T-helper 2 cell treated with Interferon-gamma antibody and Interleukin-4, amounts not matched to agents 5 μg/mL and 100 μg/mL, for 36 hours (primary cell): Measurements from ENCODE around the gene KLK4.
A peak's percentile ranks its signal among the peaks of the same experiment; 100 is the strongest.

ENCODE experiments used
- DNase-seq: peaks from one replicate; pipeline ENCODE4 v3.0.0; 2021; ENCODE audit warnings: low spot score
- H3K27ac Mint-ChIP-seq: one replicate; pipeline ENCODE4 v1.8.0; 2021; ENCODE audit warnings: mild to moderate bottlenecking, mixed read lengths
- H3K27me3 Mint-ChIP-seq: one replicate; pipeline ENCODE4 v1.8.0; 2021; ENCODE audit warnings: low read depth, mixed read lengths
- H3K36me3 Mint-ChIP-seq: one replicate; pipeline ENCODE4 v1.8.0; 2021; ENCODE audit warnings: low read depth, mixed read lengths
- H3K4me1 Mint-ChIP-seq: one replicate; pipeline ENCODE4 v1.8.0; 2021; ENCODE audit warnings: low read depth, mixed read lengths
- H3K4me3 Mint-ChIP-seq: one replicate; pipeline ENCODE4 v1.8.0; 2022; ENCODE audit warnings: mild to moderate bottlenecking, moderate library complexity, mixed read lengths
- H3K9me3 Mint-ChIP-seq: one replicate; pipeline ENCODE4 v1.8.0; 2021; ENCODE audit warnings: mixed read lengths

The KLK4 gene

GRCh38 chr19:50928831-50929230 lies 17.6 kb upstream of the KLK4 start:
- Mint-ChIP-seq H3K36me3 (no peaks in the 10 kb centered on the region), H3K27ac (no peak overlapping the region), H3K4me1 (peaks cover 3% of the 10 kb centered on the region), H3K9me3 (no peaks in the 10 kb centered on the region), H3K4me3 (no peak overlapping the region), H3K27me3 (peaks cover 15% of the 10 kb centered on the region)
- no peak for DNase-seq

GRCh38 chr19:50926144-50926543 lies 14.9 kb upstream of the KLK4 start:
- Mint-ChIP-seq H3K36me3 (no peaks in the 10 kb centered on the region), H3K27me3 (peaks cover 19% of the 10 kb centered on the region), H3K4me1 (peaks cover 12% of the 10 kb centered on the region), H3K27ac (no peak overlapping the region), H3K4me3 (no peak overlapping the region), H3K9me3 (no peaks in the 10 kb centered on the region)
- no peak for DNase-seq

- H3K4me3 Mint-ChIP-seq: no peak overlapping the region
- no peak overlapping the region for H3K27ac Mint-ChIP-seq
- no peak for DNase-seq
- H3K36me3 Mint-ChIP-seq: no peaks in the 10 kb centered on the region
- no peaks in the 10 kb centered on the region for H3K9me3 Mint-ChIP-seq
- peaks cover 16% of the 10 kb centered on the region for H3K27me3 Mint-ChIP-seq
- H3K4me1 Mint-ChIP-seq: peaks cover 11% of the 10 kb centered on the region
These were observed 14.5 kb upstream of the KLK4 start for GRCh38 chr19:50925734-50926133.

GRCh38 chr19:50924586-50924985 lies 13.4 kb upstream of the KLK4 start:
- peaks cover 13% of the 10 kb centered on the region for H3K27me3 Mint-ChIP-seq
- H3K9me3 Mint-ChIP-seq: no peaks in the 10 kb centered on the region
- H3K27ac Mint-ChIP-seq: no peak overlapping the region
- peaks cover 9% of the 10 kb centered on the region for H3K4me1 Mint-ChIP-seq
- no peak for DNase-seq
- no peaks in the 10 kb centered on the region for H3K36me3 Mint-ChIP-seq
- H3K4me3 Mint-ChIP-seq: no peak overlapping the region

- Mint-ChIP-seq H3K4me3 (no peak overlapping the region), H3K4me1 (peaks cover 9% of the 10 kb centered on the region), H3K27ac (no peak overlapping the region), H3K9me3 (no peaks in the 10 kb centered on the region), H3K27me3 (peaks cover 15% of the 10 kb centered on the region), H3K36me3 (no peaks in the 10 kb centered on the region)
- DNase-seq: peak; percentile 74
These were observed 11.2 kb upstream of the KLK4 start for GRCh38 chr19:50922317-50922853.

GRCh38 chr19:50921426-50922316 lies 10.5 kb upstream of the KLK4 start:
- Mint-ChIP-seq H3K4me3 (no peak overlapping the region), H3K27ac (no peak overlapping the region), H3K9me3 (no peaks in the 10 kb centered on the region), H3K27me3 (peaks cover 18% of the 10 kb centered on the region), H3K36me3 (no peaks in the 10 kb centered on the region), H3K4me1 (peaks cover 9% of the 10 kb centered on the region)
- no peak for DNase-seq

- no peak overlapping the region for H3K4me3 Mint-ChIP-seq
- no peaks in the 10 kb centered on the region for H3K9me3 Mint-ChIP-seq
- H3K27me3 Mint-ChIP-seq: peaks cover 9% of the 10 kb centered on the region
- no peaks in the 10 kb centered on the region for H3K4me1 Mint-ChIP-seq
- no peaks in the 10 kb centered on the region for H3K36me3 Mint-ChIP-seq
- no peak overlapping the region for H3K27ac Mint-ChIP-seq
- no peak for DNase-seq
These were observed 4.9 kb upstream of the KLK4 start for GRCh38 chr19:50916069-50916468.

- Mint-ChIP-seq H3K27me3 (peaks cover 32% of the 10 kb centered on the region), H3K4me1 (peaks cover 5% of the 10 kb centered on the region), H3K4me3 (no peak overlapping the region), H3K36me3 (no peaks in the 10 kb centered on the region), H3K9me3 (no peaks in the 10 kb centered on the region), H3K27ac (no peak overlapping the region)
- DNase-seq: peak; percentile 56
These were observed 1.8 kb upstream of the KLK4 start for GRCh38 chr19:50912727-50913716.

GRCh38 chr19:50912102-50912599 lies 956 bp upstream of the KLK4 start:
- H3K27me3 Mint-ChIP-seq: peaks cover 33% of the 10 kb centered on the region
- H3K4me3 Mint-ChIP-seq: no peak overlapping the region
- peaks cover 5% of the 10 kb centered on the region for H3K4me1 Mint-ChIP-seq

GRCh38 chr19:50910722-50911121 lies 473 bp downstream of the KLK4 start:
- Mint-ChIP-seq H3K9me3 (no peaks in the 10 kb centered on the region), H3K27me3 (peaks cover 30% of the 10 kb centered on the region), H3K27ac (no peak overlapping the region), H3K4me1 (peaks cover 5% of the 10 kb centered on the region), H3K36me3 (no peaks in the 10 kb centered on the region), H3K4me3 (no peak overlapping the region)
- no peak for DNase-seq

More at GRCh38 chr19:50912102-50912599, 956 bp upstream of the KLK4 start:
- Mint-ChIP-seq H3K27ac (no peak overlapping the region), H3K9me3 (no peaks in the 10 kb centered on the region), H3K36me3 (no peaks in the 10 kb centered on the region)
- DNase-seq: no peak

- no peaks in the 10 kb centered on the region for H3K9me3 Mint-ChIP-seq
- peaks cover 5% of the 10 kb centered on the region for H3K4me1 Mint-ChIP-seq
These were observed 1.7 kb downstream of the KLK4 start for GRCh38 chr19:50909240-50910070.

GRCh38 chr19:50908336-50908735 lies 2.9 kb downstream of the KLK4 start:
- no peaks in the 10 kb centered on the region for H3K9me3 Mint-ChIP-seq
- no peak overlapping the region for H3K27ac Mint-ChIP-seq
- no peak overlapping the region for H3K4me3 Mint-ChIP-seq
- peaks cover 5% of the 10 kb centered on the region for H3K4me1 Mint-ChIP-seq
- DNase-seq: no peak
- peaks cover 30% of the 10 kb centered on the region for H3K27me3 Mint-ChIP-seq
- H3K36me3 Mint-ChIP-seq: no peaks in the 10 kb centered on the region

More at GRCh38 chr19:50909240-50910070, 1.7 kb downstream of the KLK4 start:
- Mint-ChIP-seq H3K27me3 (peaks cover 30% of the 10 kb centered on the region), H3K27ac (no peak overlapping the region), H3K4me3 (peak overlapping the region; percentile 55), H3K36me3 (no peaks in the 10 kb centered on the region)
- DNase-seq: peak; percentile 44

GRCh38 chr19:50906217-50906616 lies 5.0 kb downstream of the KLK4 start:
- Mint-ChIP-seq H3K27me3 (peaks cover 30% of the 10 kb centered on the region), H3K9me3 (no peaks in the 10 kb centered on the region), H3K36me3 (no peaks in the 10 kb centered on the region), H3K27ac (no peak overlapping the region), H3K4me1 (peaks cover 5% of the 10 kb centered on the region), H3K4me3 (no peak overlapping the region)
- no peak for DNase-seq
